ENCODE data around the gene FRMD1.

The FRMD1 gene

GRCh38 chr6:168039849-168040248, 39.2 kb downstream of the FRMD1 start:
- TF ChIP-seq SIN3A (IDR thresholded peaks at IDR 0.05; ENCODE audit: borderline replicate concordance, insufficient read depth, low read length) (no peak), TAF1 (IDR thresholded peaks at IDR 0.05; ENCODE audit: borderline replicate concordance, insufficient read depth, low read length) (no peak), POLR2AphosphoS5 (IDR thresholded peaks at IDR 0.05; ENCODE audit: low read depth, low read length) (no peak), FOXP2 (optimal IDR thresholded peaks at IDR 0.05; ENCODE audit: borderline replicate concordance, extremely low read depth, extremely low read length, insufficient read depth) (no peak), REST (IDR thresholded peaks at IDR 0.05; ENCODE audit: insufficient read depth in 1 of 2, low read depth in 2 of 2, low read length in 2 of 2) (no peak)

- no peak for TF ChIP-seq REST (IDR thresholded peaks at IDR 0.05; ENCODE audit: insufficient read depth in 1 of 2, low read depth in 2 of 2, low read length in 2 of 2)
- no peak for TF ChIP-seq FOXP2 (optimal IDR thresholded peaks at IDR 0.05; ENCODE audit: borderline replicate concordance, extremely low read depth, extremely low read length, insufficient read depth)
- no peak for TF ChIP-seq SIN3A (IDR thresholded peaks at IDR 0.05; ENCODE audit: borderline replicate concordance, insufficient read depth, low read length)
- no peak for TF ChIP-seq POLR2AphosphoS5 (IDR thresholded peaks at IDR 0.05; ENCODE audit: low read depth, low read length)
- TF ChIP-seq TAF1 (IDR thresholded peaks at IDR 0.05; ENCODE audit: borderline replicate concordance, insufficient read depth, low read length) = no peak
These were observed 39.7 kb downstream of the FRMD1 start for GRCh38 chr6:168039301-168039700.

GRCh38 chr6:168038576-168039140, 40.4 kb downstream of the FRMD1 start:
- no peak for TF ChIP-seq SIN3A (IDR thresholded peaks at IDR 0.05; ENCODE audit: borderline replicate concordance, insufficient read depth, low read length)
- TF ChIP-seq FOXP2 (optimal IDR thresholded peaks at IDR 0.05; ENCODE audit: borderline replicate concordance, extremely low read depth, extremely low read length, insufficient read depth) = no peak
- no peak for TF ChIP-seq TAF1 (IDR thresholded peaks at IDR 0.05; ENCODE audit: borderline replicate concordance, insufficient read depth, low read length)
- TF ChIP-seq REST (IDR thresholded peaks at IDR 0.05; ENCODE audit: insufficient read depth in 1 of 2, low read depth in 2 of 2, low read length in 2 of 2) = no peak
- no peak for TF ChIP-seq POLR2AphosphoS5 (IDR thresholded peaks at IDR 0.05; ENCODE audit: low read depth, low read length)

DNA sequence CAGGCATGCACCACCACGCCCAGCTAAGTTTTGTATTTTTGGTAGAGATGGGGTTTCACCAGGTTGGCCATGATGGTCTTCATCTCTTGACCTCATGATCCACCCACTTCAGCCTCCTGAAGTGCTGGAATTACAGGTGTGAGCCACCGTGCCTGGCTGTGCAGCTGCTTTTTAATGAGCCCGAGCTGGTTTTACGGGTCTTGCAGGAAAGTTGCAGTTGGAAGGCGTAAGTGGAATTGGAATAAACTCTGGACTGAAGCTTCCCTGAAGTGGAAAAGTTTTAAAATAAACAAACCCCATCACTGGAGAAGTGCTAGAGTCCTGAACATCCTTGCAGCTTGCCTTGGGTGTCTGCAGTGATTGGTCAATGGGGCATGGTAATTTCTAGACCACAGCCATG, 41.2 kb downstream of the FRMD1 start:
- TF ChIP-seq REST (IDR thresholded peaks at IDR 0.05; ENCODE audit: insufficient read depth in 1 of 2, low read depth in 2 of 2, low read length in 2 of 2) (no peak), TAF1 (IDR thresholded peaks at IDR 0.05; ENCODE audit: borderline replicate concordance, insufficient read depth, low read length) (no peak), SIN3A (IDR thresholded peaks at IDR 0.05; ENCODE audit: borderline replicate concordance, insufficient read depth, low read length) (no peak), POLR2AphosphoS5 (IDR thresholded peaks at IDR 0.05; ENCODE audit: low read depth, low read length) (no peak)

- TF ChIP-seq TAF1 (IDR thresholded peaks at IDR 0.05; ENCODE audit: borderline replicate concordance, insufficient read depth, low read length) (no peak), SIN3A (IDR thresholded peaks at IDR 0.05; ENCODE audit: borderline replicate concordance, insufficient read depth, low read length) (no peak), POLR2AphosphoS5 (IDR thresholded peaks at IDR 0.05; ENCODE audit: low read depth, low read length) (no peak), REST (IDR thresholded peaks at IDR 0.05; ENCODE audit: insufficient read depth in 1 of 2, low read depth in 2 of 2, low read length in 2 of 2) (no peak), FOXP2 (optimal IDR thresholded peaks at IDR 0.05; ENCODE audit: borderline replicate concordance, extremely low read depth, extremely low read length, insufficient read depth) (no peak)
These were observed 41.8 kb downstream of the FRMD1 start for GRCh38 chr6:168037242-168037641.

All from PFSK-1 (cell line).